Colonic mucosa (tissue), 4 donors: Measurements from ENCODE around the gene FXN. TPM values are rescaled to one million over a fixed set of nuclear protein-coding genes. Genes with fewer than 3 reads are reported as not detected.
A peak's percentile ranks its signal among the peaks of the same experiment; 100 is the strongest.

Experiments
- DNase-seq: peaks from one replicate; pipeline ENCODE4 v3.0.0-alpha.2; 2020
- H3K27ac ChIP-seq: fragments of 200-600 bp; one replicate; pipeline ENCODE4 v1.8.0; 2021
- H3K27me3 ChIP-seq: fragments of 200-600 bp; one replicate; pipeline ENCODE4 v1.8.0; 2021
- H3K36me3 ChIP-seq: fragments of 200-600 bp; one replicate; pipeline ENCODE4 v1.8.0; 2021
- H3K4me1 ChIP-seq: fragments of 200-600 bp; one replicate; pipeline ENCODE4 v1.8.0; 2021; ENCODE audit warnings: mild to moderate bottlenecking
- H3K4me3 ChIP-seq: fragments of 200-600 bp; one replicate; pipeline ENCODE4 v1.8.0; 2021
- H3K9ac ChIP-seq, 2 donors: one replicate each; pipeline ENCODE4 v1.7.0; 2013; ENCODE audit warnings: control low read depth in 2 of 2, low read depth in 2 of 2, low read length in 2 of 2
- H3K9me3 ChIP-seq: fragments of 200-600 bp; one replicate; pipeline ENCODE4 v1.8.0; 2021
- intact Hi-C: fragments of 100-400 bp; cut with DNase I; formaldehyde crosslinking; loops from one replicate; pipeline ENCODE4 v1.14.1; 2022
- total RNA-seq, 2 donors: library from RNA; stranded (reverse); fragmentation: NEBNext Ultra II Directional in 1 of 2; extraction: Animal tissue kit (Norgen Biotek cat#: 25700) in 1 of 2; gene quantifications; one replicate each; pipeline ENCODE4 v1.2.1, GENCODE V29; 2021
- TF ChIP-seq, protein P1 (sequence below): fragments of 200-600 bp; IDR thresholded peaks from one replicate; pipeline ENCODE4 v1.8.0; 2022; ENCODE audit warnings: antibody characterized with exemption, mild to moderate bottlenecking
- donor health status: healthy.
- donor health status: DM: no; HTN: no; CAD: no.
- donor health status: DM: no; HTN: no; CAD: no.

FXN gene
- total RNA-seq, 2 donors from 2014 or later, result 9.7 to 16.9 TPM

DNA sequence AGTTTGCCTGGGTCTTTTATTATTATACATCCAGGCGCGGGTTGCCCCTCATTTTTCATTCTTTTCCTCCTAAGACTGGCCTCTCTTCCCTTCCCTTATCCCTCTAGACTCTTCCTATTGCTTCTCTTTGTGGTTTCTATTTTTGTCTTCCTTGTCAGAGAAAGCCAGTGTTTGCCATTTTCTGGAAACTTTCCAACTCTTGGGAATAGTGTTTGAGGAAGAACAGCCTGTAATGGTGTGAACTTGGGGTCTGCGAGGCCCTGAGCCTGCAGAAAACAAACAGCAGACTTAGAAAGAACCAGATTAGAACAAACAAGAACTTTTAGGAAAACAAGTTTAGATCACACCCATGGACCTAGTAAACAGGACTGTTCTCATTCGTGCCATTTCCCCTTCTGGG, 37.2 kb upstream of the FXN start:
- Histone ChIP-seq H3K27ac (no peak overlapping the region), H3K9ac (no peak overlapping the region), H3K36me3 (no peaks in the 10 kb centered on the region), H3K27me3 (no peaks in the 10 kb centered on the region), H3K4me1 (no peaks in the 10 kb centered on the region), H3K9me3 (no peaks in the 10 kb centered on the region), H3K4me3 (no peak overlapping the region)
- DNase-seq, result no peak
- intact Hi-C loops, result loop anchor here (5.0 to 10.0 kb wide), 2 partner anchors 291 to 414 kb away; partner anchors contain the start of gene PIP5K1B
- TF ChIP-seq, protein P1, sequence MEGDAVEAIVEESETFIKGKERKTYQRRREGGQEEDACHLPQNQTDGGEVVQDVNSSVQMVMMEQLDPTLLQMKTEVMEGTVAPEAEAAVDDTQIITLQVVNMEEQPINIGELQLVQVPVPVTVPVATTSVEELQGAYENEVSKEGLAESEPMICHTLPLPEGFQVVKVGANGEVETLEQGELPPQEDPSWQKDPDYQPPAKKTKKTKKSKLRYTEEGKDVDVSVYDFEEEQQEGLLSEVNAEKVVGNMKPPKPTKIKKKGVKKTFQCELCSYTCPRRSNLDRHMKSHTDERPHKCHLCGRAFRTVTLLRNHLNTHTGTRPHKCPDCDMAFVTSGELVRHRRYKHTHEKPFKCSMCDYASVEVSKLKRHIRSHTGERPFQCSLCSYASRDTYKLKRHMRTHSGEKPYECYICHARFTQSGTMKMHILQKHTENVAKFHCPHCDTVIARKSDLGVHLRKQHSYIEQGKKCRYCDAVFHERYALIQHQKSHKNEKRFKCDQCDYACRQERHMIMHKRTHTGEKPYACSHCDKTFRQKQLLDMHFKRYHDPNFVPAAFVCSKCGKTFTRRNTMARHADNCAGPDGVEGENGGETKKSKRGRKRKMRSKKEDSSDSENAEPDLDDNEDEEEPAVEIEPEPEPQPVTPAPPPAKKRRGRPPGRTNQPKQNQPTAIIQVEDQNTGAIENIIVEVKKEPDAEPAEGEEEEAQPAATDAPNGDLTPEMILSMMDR, result no peak

DNA sequence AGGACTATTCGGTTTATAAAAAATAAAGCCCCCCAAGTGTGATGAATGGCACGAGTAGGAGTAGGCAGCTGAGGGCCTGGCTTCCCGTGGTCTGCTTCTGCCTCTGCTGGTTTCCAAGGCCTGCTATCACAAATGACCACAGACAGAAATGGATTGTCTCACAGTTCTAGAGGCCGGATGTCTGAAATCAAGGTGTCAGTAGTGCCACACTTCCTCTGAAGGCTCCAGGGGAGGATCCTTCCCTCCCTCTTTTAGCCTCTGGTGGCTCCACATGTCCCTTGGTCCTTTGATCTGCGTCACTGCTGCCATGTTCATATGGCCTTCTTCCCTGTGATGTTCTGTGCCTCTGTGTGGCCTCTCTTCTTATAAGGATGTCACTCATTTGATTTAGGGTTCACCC, 36.7 kb upstream of the FXN start:
- Histone ChIP-seq H3K4me1 (no peaks in the 10 kb centered on the region), H3K27me3 (no peaks in the 10 kb centered on the region), H3K4me3 (no peak overlapping the region), H3K36me3 (no peaks in the 10 kb centered on the region), H3K9me3 (no peaks in the 10 kb centered on the region), H3K27ac (no peak overlapping the region), H3K9ac (no peak overlapping the region)
- DNase-seq, result no peak
- intact Hi-C loops, result loop anchor here (5.0 to 10.0 kb wide), 2 partner anchors 292 to 414 kb away; partner anchors contain the start of gene PIP5K1B
- TF ChIP-seq, protein P1, result no peak

DNA sequence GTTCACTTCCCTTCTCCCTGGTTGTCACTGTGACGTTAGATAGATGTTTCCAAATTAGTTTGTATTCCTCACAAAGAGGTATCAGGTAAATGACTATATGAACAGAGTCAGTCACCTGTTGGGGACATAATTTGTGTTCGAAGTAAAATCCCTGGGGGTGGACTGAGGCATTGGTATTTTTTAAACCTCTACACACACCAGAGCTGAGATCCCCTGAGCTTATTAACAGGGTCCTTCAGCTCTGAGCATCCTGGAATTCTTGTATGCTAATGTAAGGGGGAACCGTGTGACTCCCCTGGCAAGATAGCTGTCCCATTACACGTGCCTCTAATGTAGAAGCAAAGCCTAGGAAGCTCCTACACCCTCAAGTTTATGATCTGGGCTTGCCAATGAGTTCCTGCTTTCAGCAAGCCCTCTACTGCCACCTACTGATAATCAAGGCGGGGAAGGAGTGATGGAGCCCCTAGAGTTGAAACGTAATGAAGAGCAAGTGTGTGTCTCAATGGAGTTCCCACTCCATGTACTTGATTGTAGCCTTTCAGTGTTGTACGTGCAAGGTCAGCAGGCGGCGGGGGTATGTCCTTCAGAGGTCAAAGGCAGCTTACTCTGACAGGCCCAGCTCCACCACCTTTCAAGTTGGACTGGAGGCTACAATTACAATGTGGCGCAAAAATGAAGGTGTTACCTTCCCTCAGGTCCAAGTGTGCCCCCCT, 36.0 kb upstream of the FXN start:
- intact Hi-C loops, result loop anchor here (5.0 to 10.0 kb wide), 2 partner anchors 292 to 415 kb away; partner anchors contain the start of gene PIP5K1B
- H3K36me3 ChIP-seq, result no peaks in the 10 kb centered on the region
- no peak overlapping the region for H3K9ac ChIP-seq
- no peak overlapping the region for H3K27ac ChIP-seq
- H3K4me3 ChIP-seq, result no peak overlapping the region
- no peaks in the 10 kb centered on the region for H3K4me1 ChIP-seq
- TF ChIP-seq, protein P1, result peak; percentile 76
- DNase-seq, result peak; percentile 82
- no peaks in the 10 kb centered on the region for H3K9me3 ChIP-seq
- H3K27me3 ChIP-seq, result no peaks in the 10 kb centered on the region

DNA sequence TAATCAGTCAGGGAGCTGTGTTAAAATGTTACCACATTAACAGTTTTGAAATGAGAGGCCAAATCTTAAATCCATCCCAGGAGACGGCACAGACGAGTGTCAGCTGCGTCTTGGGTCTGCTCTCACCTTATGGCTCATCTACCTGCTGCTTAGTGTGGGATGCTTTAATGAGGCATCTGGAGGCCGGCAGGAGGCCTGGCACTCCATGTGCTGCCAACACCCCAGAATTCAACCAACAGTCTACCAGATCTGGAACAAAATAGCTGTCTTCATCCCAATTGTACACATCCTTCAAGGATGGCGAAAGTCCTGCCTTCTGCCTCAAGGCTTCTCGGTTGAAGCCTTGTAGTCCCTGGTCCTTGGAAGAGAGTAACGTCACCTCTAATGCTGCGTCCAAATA, 33.6 kb upstream of the FXN start:
- no peaks in the 10 kb centered on the region for H3K9me3 ChIP-seq
- H3K4me1 ChIP-seq, result no peaks in the 10 kb centered on the region
- intact Hi-C loops, result no loop called here
- no peaks in the 10 kb centered on the region for H3K36me3 ChIP-seq
- H3K9ac ChIP-seq, result no peak overlapping the region
- H3K27me3 ChIP-seq, result no peaks in the 10 kb centered on the region
- TF ChIP-seq, protein P1, result no peak
- DNase-seq, result no peak
- H3K4me3 ChIP-seq, result no peak overlapping the region
- H3K27ac ChIP-seq, result no peak overlapping the region

DNA sequence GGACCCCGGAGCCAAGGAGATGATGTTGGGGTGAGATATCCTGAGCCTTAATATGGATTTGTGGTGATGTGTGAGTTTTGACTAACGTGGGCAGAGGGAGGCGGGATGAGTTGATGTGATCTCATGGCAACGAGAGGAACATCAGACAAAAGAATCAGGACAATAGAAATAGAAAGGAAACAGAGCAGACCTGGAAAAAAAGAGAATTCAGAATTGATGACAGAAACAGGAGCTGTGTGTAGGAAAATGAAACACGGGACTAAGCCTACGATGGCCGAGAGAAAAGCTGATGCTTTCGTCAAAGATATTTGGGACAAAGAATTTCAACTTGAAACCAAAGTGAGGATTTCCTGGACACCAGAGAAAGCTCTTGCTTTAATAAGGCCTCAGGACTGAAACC, 32.5 kb upstream of the FXN start:
- Histone ChIP-seq H3K27ac (no peak overlapping the region), H3K36me3 (no peaks in the 10 kb centered on the region), H3K4me1 (no peaks in the 10 kb centered on the region), H3K4me3 (no peak overlapping the region), H3K27me3 (no peaks in the 10 kb centered on the region), H3K9ac (no peak overlapping the region), H3K9me3 (no peaks in the 10 kb centered on the region)
- TF ChIP-seq, protein P1, result no peak
- DNase-seq, result no peak
- intact Hi-C loops, result no loop called here
